ENCODE data around the gene IDH3B. TPM values are rescaled to one million over a fixed set of nuclear protein-coding genes. Genes with fewer than 3 reads are reported as not detected.

Gene IDH3B
- total and polyA plus RNA-seq, 2 of the 13 experiments (the other 11 are each of a cell fraction or from before 2014, with no cell fraction given): 215 to 254 TPM

DNA sequence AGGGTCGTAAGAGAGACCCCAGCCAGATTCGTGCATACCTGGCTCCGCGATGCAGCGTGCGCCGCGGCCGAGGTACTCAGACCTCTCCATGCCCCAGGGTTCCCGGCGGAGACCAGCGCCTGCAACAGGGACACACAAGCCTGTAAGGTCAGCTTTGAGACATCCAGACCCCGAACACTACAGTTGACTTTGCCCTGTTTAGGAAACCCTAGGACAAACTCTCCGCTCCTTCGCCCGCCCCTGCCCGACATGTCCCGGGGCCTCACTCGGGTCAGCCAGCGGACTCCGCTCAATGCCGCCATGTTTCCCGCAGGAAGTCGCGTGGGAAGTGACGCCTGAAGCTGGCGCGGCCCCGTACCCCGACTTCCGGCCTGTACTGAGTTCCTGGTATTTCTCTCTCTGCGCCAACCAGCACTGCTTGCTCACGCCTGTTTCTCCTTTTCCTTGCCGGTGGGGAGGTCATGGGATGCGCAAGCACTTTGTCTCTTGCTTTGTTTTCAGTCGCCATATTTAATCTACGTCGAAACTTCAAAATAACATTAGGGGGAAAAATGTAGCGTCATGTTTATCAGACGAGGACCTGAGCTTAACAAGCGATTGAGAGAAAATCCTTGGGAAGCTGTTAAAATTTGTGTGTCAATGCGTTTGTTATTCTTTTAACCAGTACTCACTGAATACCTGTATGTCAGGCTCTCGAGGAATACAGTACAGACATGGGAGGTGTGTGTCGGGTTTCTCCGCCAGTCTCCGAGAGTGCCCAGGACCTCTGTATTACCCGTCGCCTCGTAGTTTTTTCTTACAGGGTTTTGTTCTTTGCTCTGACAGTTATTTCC lies at the start of gene IDH3B (continued):
- TF ChIP-seq ESRRA (CRISPR knock-in tag; IDR thresholded peaks at IDR 0.05; ENCODE audit: low read depth) (peak; percentile 64), ZNF724P (CRISPR knock-in tag; IDR thresholded peaks at IDR 0.05; ENCODE audit: borderline replicate concordance) (peak; percentile 91; the same call in 1 of the 2 replicates), ZNF101 (CRISPR knock-in tag; IDR thresholded peaks at IDR 0.05; ENCODE audit: borderline replicate concordance, low read depth) (0 out of 2 replicates have a peak, but pooled peaks have one; percentile 75), PLRG1 (conservative IDR thresholded peaks at IDR 0.05) (no peak), ZSCAN25 (CRISPR knock-in tag; IDR thresholded peaks at IDR 0.05) (peak; percentile 85), KLF12 (CRISPR knock-in tag; IDR thresholded peaks at IDR 0.05; ENCODE audit: borderline replicate concordance) (peak; percentile 39; the same call in 1 of the 2 replicates), ZFP36L2 (CRISPR knock-in tag; IDR thresholded peaks at IDR 0.05) (no peak), ZNF792 (CRISPR knock-in tag; IDR thresholded peaks at IDR 0.05) (peak; percentile 90), ZNF746 (CRISPR knock-in tag; IDR thresholded peaks at IDR 0.05) (peak; percentile 59; the same call in 1 of the 2 replicates), SOX5 (CRISPR knock-in tag; IDR thresholded peaks at IDR 0.05; ENCODE audit: borderline replicate concordance) (peak; percentile 75), ZC3H13 (CRISPR knock-in tag; IDR thresholded peaks at IDR 0.05) (peak; percentile 45; the same call in 1 of the 2 replicates), HDAC2 (CRISPR knock-in tag; IDR thresholded peaks at IDR 0.05) (peak; percentile 100), SSRP1 (CRISPR knock-in tag; IDR thresholded peaks at IDR 0.05) (peak; percentile 90; the same call in 1 of the 2 replicates), ZNF644 (CRISPR knock-in tag; IDR thresholded peaks at IDR 0.05; ENCODE audit: low read depth) (peak; percentile 26; the same call in 1 of the 2 replicates), ZBTB3 (CRISPR knock-in tag; IDR thresholded peaks at IDR 0.05; ENCODE audit: borderline replicate concordance, low read depth) (peak; percentile 87), MATR3 (CRISPR knock-in tag; IDR thresholded peaks at IDR 0.05) (0 out of 2 replicates have a peak, but pooled peaks have one; percentile 11), MAZ (IDR thresholded peaks at IDR 0.05; ENCODE audit: borderline replicate concordance, low read depth, low read length) (no peak), MAZ (CRISPR knock-in tag; IDR thresholded peaks at IDR 0.05; ENCODE audit: low read depth) (peak; percentile 75; the same call in 1 of the 2 replicates)
- TF ChIP-seq, protein P1, sequence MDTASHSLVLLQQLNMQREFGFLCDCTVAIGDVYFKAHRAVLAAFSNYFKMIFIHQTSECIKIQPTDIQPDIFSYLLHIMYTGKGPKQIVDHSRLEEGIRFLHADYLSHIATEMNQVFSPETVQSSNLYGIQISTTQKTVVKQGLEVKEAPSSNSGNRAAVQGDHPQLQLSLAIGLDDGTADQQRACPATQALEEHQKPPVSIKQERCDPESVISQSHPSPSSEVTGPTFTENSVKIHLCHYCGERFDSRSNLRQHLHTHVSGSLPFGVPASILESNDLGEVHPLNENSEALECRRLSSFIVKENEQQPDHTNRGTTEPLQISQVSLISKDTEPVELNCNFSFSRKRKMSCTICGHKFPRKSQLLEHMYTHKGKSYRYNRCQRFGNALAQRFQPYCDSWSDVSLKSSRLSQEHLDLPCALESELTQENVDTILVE (CRISPR knock-in tag; IDR thresholded peaks at IDR 0.05): peak; percentile 89; the same call in 1 of the 2 replicates
- TF ChIP-seq, protein P2, sequence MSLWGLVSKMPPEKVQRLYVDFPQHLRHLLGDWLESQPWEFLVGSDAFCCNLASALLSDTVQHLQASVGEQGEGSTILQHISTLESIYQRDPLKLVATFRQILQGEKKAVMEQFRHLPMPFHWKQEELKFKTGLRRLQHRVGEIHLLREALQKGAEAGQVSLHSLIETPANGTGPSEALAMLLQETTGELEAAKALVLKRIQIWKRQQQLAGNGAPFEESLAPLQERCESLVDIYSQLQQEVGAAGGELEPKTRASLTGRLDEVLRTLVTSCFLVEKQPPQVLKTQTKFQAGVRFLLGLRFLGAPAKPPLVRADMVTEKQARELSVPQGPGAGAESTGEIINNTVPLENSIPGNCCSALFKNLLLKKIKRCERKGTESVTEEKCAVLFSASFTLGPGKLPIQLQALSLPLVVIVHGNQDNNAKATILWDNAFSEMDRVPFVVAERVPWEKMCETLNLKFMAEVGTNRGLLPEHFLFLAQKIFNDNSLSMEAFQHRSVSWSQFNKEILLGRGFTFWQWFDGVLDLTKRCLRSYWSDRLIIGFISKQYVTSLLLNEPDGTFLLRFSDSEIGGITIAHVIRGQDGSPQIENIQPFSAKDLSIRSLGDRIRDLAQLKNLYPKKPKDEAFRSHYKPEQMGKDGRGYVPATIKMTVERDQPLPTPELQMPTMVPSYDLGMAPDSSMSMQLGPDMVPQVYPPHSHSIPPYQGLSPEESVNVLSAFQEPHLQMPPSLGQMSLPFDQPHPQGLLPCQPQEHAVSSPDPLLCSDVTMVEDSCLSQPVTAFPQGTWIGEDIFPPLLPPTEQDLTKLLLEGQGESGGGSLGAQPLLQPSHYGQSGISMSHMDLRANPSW (CRISPR knock-in tag; IDR thresholded peaks at IDR 0.05; ENCODE audit: borderline replicate concordance): no peak
- TF ChIP-seq, protein P3, sequence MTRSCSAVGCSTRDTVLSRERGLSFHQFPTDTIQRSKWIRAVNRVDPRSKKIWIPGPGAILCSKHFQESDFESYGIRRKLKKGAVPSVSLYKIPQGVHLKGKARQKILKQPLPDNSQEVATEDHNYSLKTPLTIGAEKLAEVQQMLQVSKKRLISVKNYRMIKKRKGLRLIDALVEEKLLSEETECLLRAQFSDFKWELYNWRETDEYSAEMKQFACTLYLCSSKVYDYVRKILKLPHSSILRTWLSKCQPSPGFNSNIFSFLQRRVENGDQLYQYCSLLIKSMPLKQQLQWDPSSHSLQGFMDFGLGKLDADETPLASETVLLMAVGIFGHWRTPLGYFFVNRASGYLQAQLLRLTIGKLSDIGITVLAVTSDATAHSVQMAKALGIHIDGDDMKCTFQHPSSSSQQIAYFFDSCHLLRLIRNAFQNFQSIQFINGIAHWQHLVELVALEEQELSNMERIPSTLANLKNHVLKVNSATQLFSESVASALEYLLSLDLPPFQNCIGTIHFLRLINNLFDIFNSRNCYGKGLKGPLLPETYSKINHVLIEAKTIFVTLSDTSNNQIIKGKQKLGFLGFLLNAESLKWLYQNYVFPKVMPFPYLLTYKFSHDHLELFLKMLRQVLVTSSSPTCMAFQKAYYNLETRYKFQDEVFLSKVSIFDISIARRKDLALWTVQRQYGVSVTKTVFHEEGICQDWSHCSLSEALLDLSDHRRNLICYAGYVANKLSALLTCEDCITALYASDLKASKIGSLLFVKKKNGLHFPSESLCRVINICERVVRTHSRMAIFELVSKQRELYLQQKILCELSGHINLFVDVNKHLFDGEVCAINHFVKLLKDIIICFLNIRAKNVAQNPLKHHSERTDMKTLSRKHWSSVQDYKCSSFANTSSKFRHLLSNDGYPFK (CRISPR knock-in tag; IDR thresholded peaks at IDR 0.05; ENCODE audit: borderline replicate concordance): peak; percentile 95
- TF ChIP-seq, protein P4, sequence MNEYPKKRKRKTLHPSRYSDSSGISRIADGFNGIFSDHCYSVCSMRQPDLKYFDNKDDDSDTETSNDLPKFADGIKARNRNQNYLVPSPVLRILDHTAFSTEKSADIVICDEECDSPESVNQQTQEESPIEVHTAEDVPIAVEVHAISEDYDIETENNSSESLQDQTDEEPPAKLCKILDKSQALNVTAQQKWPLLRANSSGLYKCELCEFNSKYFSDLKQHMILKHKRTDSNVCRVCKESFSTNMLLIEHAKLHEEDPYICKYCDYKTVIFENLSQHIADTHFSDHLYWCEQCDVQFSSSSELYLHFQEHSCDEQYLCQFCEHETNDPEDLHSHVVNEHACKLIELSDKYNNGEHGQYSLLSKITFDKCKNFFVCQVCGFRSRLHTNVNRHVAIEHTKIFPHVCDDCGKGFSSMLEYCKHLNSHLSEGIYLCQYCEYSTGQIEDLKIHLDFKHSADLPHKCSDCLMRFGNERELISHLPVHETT (CRISPR knock-in tag; conservative IDR thresholded peaks at IDR 0.05): peak; percentile 85

All from HepG2 (cell line).